Neural progenitor cell (in vitro differentiated cells): ENCODE data around the gene MAP3K6. TPM values are rescaled to one million over a fixed set of nuclear protein-coding genes. Genes with fewer than 3 reads are reported as not detected.

Experiments used
- DNase-seq: peaks from one replicate; pipeline ENCODE4 v3.0.0-alpha.2; 2016; ENCODE audit warnings: low spot score
- H2AFZ ChIP-seq: fragments of 200-600 bp; sonication (generic); replicated peaks from 2 replicates; pipeline ENCODE4 v1.6.1; 2016; ENCODE audit warnings: antibody characterized with exemption
- H3F3A ChIP-seq: fragments of 200-600 bp; sonication (generic); 2 replicates; pipeline ENCODE4 v1.6.1; 2016; ENCODE audit warnings: antibody characterized with exemption, low read depth
- H3K27ac ChIP-seq: fragments of 200-600 bp; sonication (generic); 2 replicates; pipeline ENCODE4 v1.5.1; 2016; ENCODE audit warnings: mild to moderate bottlenecking
- H3K27me3 ChIP-seq: fragments of 200-600 bp; sonication (generic); 2 replicates; pipeline ENCODE4 v1.6.1; 2016; ENCODE audit warnings: mild to moderate bottlenecking, moderate library complexity
- H3K36me3 ChIP-seq: fragments of 200-600 bp; sonication (generic); 2 replicates; pipeline ENCODE4 v1.5.1; 2016
- H3K4me1 ChIP-seq: fragments of 200-600 bp; sonication (generic); 2 replicates; pipeline ENCODE4 v1.6.1; 2016; ENCODE audit warnings: mixed run types
- H3K4me2 ChIP-seq: fragments of 200-600 bp; sonication (generic); 2 replicates; pipeline ENCODE4 v1.6.1; 2016
- H3K4me3 ChIP-seq: fragments of 200-600 bp; sonication (generic); 2 replicates; pipeline ENCODE4 v1.5.1; 2016
- H3K79me2 ChIP-seq: fragments of 200-600 bp; sonication (generic); 2 replicates; pipeline ENCODE4 v1.6.1; 2016; ENCODE audit warnings: low read depth
- H3K9ac ChIP-seq: fragments of 200-600 bp; sonication (generic); 2 replicates; pipeline ENCODE4 v1.6.1; 2016
- H3K9me3 ChIP-seq: fragments of 200-600 bp; sonication (generic); 2 replicates; pipeline ENCODE4 v1.5.1; 2016; ENCODE audit warnings: low read depth
- H4K20me1 ChIP-seq: fragments of 200-600 bp; sonication (generic); 2 replicates; pipeline ENCODE4 v1.6.1; 2016; ENCODE audit warnings: low read depth
- H3K27ac Mint-ChIP-seq: 3 replicates; pipeline ENCODE4 v1.8.0; 2021; ENCODE audit warnings: mixed read lengths
- H3K27me3 Mint-ChIP-seq: 2 replicates; pipeline ENCODE4 v1.8.0; 2022; ENCODE audit warnings: low read depth, mild to moderate bottlenecking, inconsistent platforms, moderate library complexity, mixed read lengths; ENCODE audit not compliant: insufficient read depth
- H3K36me3 Mint-ChIP-seq: 3 replicates; pipeline ENCODE4 v1.8.0; 2021; ENCODE audit warnings: mixed read lengths
- H3K4me1 Mint-ChIP-seq: 3 replicates; pipeline ENCODE4 v1.8.0; 2021; ENCODE audit warnings: mixed read lengths
- H3K4me3 Mint-ChIP-seq: 3 replicates; pipeline ENCODE4 v1.8.0; 2021; ENCODE audit warnings: mild to moderate bottlenecking, moderate library complexity, mixed read lengths
- H3K9me3 Mint-ChIP-seq: 3 replicates; pipeline ENCODE4 v1.8.0; 2020; ENCODE audit warnings: mixed read lengths
- CTCF ChIP-seq: fragments of 200-600 bp; sonication (generic); IDR thresholded peaks from 2 replicates; pipeline ENCODE4 v1.5.1; 2017; ENCODE audit warnings: antibody characterized with exemption, mild to moderate bottlenecking
- EZH2 ChIP-seq: fragments of 200-600 bp; sonication (generic); IDR thresholded peaks from 2 replicates; pipeline ENCODE4 v1.6.1; 2017; ENCODE audit warnings: antibody characterized with exemption, mild to moderate bottlenecking, moderate library complexity
- EZH2phosphoT487 ChIP-seq: fragments of 200-600 bp; sonication (generic); IDR thresholded peaks from 2 replicates; pipeline ENCODE4 v1.6.1; 2017; ENCODE audit warnings: antibody characterized with exemption
- total RNA-seq: library from RNA; depleted of rRNA; stranded (reverse); fragments of >200 nt; gene quantifications from 2 replicates; pipeline ENCODE4 v1.2.3, GENCODE V29; 2015; ENCODE audit warnings: low replicate concordance

MAP3K6 gene
- total RNA-seq, 1 donor from 2014 or later = 1.9 TPM

GRCh38 chr1:27321813-27322568, 44.8 kb downstream of the MAP3K6 start, which contains the start of gene TMEM222:
Gene TMEM222, plus strand, starts transcription at chr1:27322163. Its CDS starts 35 bp downstream, at chr1:27322198.
- Histone ChIP-seq H3K27ac (peak within 1 kb of the TSS; percentile 15), H3K4me1 (peaks cover 6% of the 10 kb centered on the region), H4K20me1 (no peaks in the 10 kb centered on the region), H3K9ac (peak within 1 kb of the TSS; percentile 93), H3K36me3 (no peaks in the 10 kb centered on the region), H3K4me2 (peak within 1 kb of the TSS; percentile 95), H3K4me3 (peak within 1 kb of the TSS; percentile 94), H2AFZ (peak within 1 kb of the TSS; percentile 94), H3K9me3 (no peaks in the 10 kb centered on the region), H3K27me3 (no peaks in the 10 kb centered on the region), H3K79me2 (peaks cover 48% of the 10 kb centered on the region), H3F3A (peaks cover 7% of the 10 kb centered on the region)
- TF ChIP-seq EZH2 = peak; percentile 36
- TF ChIP-seq CTCF = no peak
- TF ChIP-seq EZH2phosphoT487 = no peak
- DNase-seq = peak; percentile 98
- peak within 1 kb of the TSS; percentile 97 for H3K4me3 Mint-ChIP-seq
- H3K27ac Mint-ChIP-seq = peak within 1 kb of the TSS; percentile 97
- no peaks in the 10 kb centered on the region for H3K9me3 Mint-ChIP-seq
- peaks cover 8% of the 10 kb centered on the region for H3K36me3 Mint-ChIP-seq
- peaks cover 4% of the 10 kb centered on the region for H3K27me3 Mint-ChIP-seq
- peaks cover 27% of the 10 kb centered on the region for H3K4me1 Mint-ChIP-seq

GRCh38 chr1:27318596-27318995, 48.2 kb downstream of the MAP3K6 start:
- H3K27ac Mint-ChIP-seq = no peak overlapping the region

GRCh38 chr1:27318136-27318535, 48.6 kb downstream of the MAP3K6 start:
- Histone ChIP-seq H3K9ac (peak overlapping the region; percentile 38), H3K27me3 (no peaks in the 10 kb centered on the region), H3K4me3 (no peak overlapping the region), H3K36me3 (no peaks in the 10 kb centered on the region), H3F3A (peaks cover 7% of the 10 kb centered on the region), H2AFZ (peak overlapping the region; percentile 50), H3K4me1 (peaks cover 8% of the 10 kb centered on the region), H3K4me2 (no peak overlapping the region), H3K79me2 (peaks cover 10% of the 10 kb centered on the region), H3K27ac (no peak overlapping the region), H4K20me1 (no peaks in the 10 kb centered on the region), H3K9me3 (no peaks in the 10 kb centered on the region)
- no peak for DNase-seq
- H3K27ac Mint-ChIP-seq = peak overlapping the region; percentile 3
- no peak for TF ChIP-seq EZH2phosphoT487
- TF ChIP-seq CTCF = no peak
- no peak for TF ChIP-seq EZH2
- H3K9me3 Mint-ChIP-seq = no peaks in the 10 kb centered on the region
- H3K27me3 Mint-ChIP-seq = peaks cover 2% of the 10 kb centered on the region
- H3K4me3 Mint-ChIP-seq = no peak overlapping the region
- H3K4me1 Mint-ChIP-seq = peaks cover 24% of the 10 kb centered on the region
- no peaks in the 10 kb centered on the region for H3K36me3 Mint-ChIP-seq

More at GRCh38 chr1:27318596-27318995, 48.2 kb downstream of the MAP3K6 start:
- Mint-ChIP-seq H3K9me3 (no peaks in the 10 kb centered on the region), H3K4me3 (no peak overlapping the region), H3K36me3 (no peaks in the 10 kb centered on the region), H3K27me3 (peaks cover 3% of the 10 kb centered on the region), H3K4me1 (peaks cover 28% of the 10 kb centered on the region)
- no peaks in the 10 kb centered on the region for H3K36me3 ChIP-seq
- no peaks in the 10 kb centered on the region for H3K27me3 ChIP-seq
- peak overlapping the region; percentile 50 for H2AFZ ChIP-seq
- H3K4me3 ChIP-seq = no peak overlapping the region
- no peak overlapping the region for H3K27ac ChIP-seq
- peaks cover 14% of the 10 kb centered on the region for H3K79me2 ChIP-seq
- H3K4me2 ChIP-seq = no peak overlapping the region
- no peaks in the 10 kb centered on the region for H3K9me3 ChIP-seq
- peak overlapping the region; percentile 38 for H3K9ac ChIP-seq
- no peaks in the 10 kb centered on the region for H4K20me1 ChIP-seq
- TF ChIP-seq CTCF = no peak
- TF ChIP-seq EZH2phosphoT487 = no peak
- no peak for TF ChIP-seq EZH2
- peaks cover 11% of the 10 kb centered on the region for H3K4me1 ChIP-seq
- DNase-seq = no peak
- peaks cover 7% of the 10 kb centered on the region for H3F3A ChIP-seq
